ENCODE data around the gene KIN. TPM values are rescaled to one million over a fixed set of nuclear protein-coding genes. Genes with fewer than 3 reads are reported as not detected.
"Not testable (repeated sequence)": the region's sequence is repeated elsewhere in the genome, so short reads cannot be mapped to it uniquely, and the experiment has no call there.

KIN gene
- total RNA-seq, 1 experiment from 2014 or later = 13.0 TPM

GRCh38 chr10:7720478-7720877, 67.3 kb downstream of the KIN start:
- no peak for DNase-seq (ENCODE audit: unreplicated experiment)
- no TSS peak for BruUV-seq (replicated peaks)
- peaks cover 11% of the 10 kb centered on the region for H3K27me3 Mint-ChIP-seq (ENCODE audit: insufficient read depth, unreplicated experiment)
- H3K9me3 Mint-ChIP-seq (ENCODE audit: unreplicated experiment) = no peaks in the 10 kb centered on the region
- ChIA-PET POLR2A (no interaction called here), CTCF (interaction anchor here (0.7 kb wide), 1 partner anchor 148 kb away, joined by 3 read pairs; no protein-coding TSS in a partner anchor)
- H3K4me1 Mint-ChIP-seq (ENCODE audit: insufficient read depth, unreplicated experiment) = no peaks in the 10 kb centered on the region
- no peak overlapping the region for H3K4me3 Mint-ChIP-seq (ENCODE audit: unreplicated experiment)
- H3K36me3 Mint-ChIP-seq (ENCODE audit: insufficient read depth, unreplicated experiment) = no peaks in the 10 kb centered on the region
- H3K27ac Mint-ChIP-seq (ENCODE audit: low read depth, unreplicated experiment) = no peak overlapping the region
- intact Hi-C loops (cut with micrococcal nuclease) = no loop called here
- TF ChIP-seq, protein P1, sequence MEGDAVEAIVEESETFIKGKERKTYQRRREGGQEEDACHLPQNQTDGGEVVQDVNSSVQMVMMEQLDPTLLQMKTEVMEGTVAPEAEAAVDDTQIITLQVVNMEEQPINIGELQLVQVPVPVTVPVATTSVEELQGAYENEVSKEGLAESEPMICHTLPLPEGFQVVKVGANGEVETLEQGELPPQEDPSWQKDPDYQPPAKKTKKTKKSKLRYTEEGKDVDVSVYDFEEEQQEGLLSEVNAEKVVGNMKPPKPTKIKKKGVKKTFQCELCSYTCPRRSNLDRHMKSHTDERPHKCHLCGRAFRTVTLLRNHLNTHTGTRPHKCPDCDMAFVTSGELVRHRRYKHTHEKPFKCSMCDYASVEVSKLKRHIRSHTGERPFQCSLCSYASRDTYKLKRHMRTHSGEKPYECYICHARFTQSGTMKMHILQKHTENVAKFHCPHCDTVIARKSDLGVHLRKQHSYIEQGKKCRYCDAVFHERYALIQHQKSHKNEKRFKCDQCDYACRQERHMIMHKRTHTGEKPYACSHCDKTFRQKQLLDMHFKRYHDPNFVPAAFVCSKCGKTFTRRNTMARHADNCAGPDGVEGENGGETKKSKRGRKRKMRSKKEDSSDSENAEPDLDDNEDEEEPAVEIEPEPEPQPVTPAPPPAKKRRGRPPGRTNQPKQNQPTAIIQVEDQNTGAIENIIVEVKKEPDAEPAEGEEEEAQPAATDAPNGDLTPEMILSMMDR (IDR thresholded peaks at IDR 0.05; ENCODE audit: unreplicated experiment) = no peak

DNA sequence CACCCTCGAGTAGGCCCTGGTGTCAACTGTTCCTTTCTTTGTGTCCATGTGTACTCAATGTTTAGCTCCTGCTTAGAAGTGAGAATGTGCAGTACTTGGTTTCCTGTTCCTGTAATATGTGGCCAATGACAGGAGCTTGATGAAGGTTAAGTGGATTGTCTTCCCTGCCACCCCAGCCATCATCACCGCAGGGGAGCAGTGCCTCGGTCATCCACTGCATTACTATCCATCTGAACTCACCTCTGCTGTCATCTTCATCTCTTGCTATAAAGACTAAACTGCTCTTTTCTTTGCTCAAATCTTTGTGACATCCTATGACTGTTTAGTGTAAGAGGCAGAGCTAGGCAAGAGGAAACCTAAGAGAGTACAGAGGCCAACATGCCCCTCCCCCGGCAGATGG, 69.1 kb downstream of the KIN start:
- POLR2A ChIA-PET = interaction anchor here (0.8 to 1.2 kb wide), 2 partner anchors 10 to 69 kb away, joined by 3 to 5 read pairs; partner anchors contain the start of genes ATP5F1C and KIN
- H3K4me3 Mint-ChIP-seq (ENCODE audit: unreplicated experiment) = no peak overlapping the region
- TF ChIP-seq, protein P1 (IDR thresholded peaks at IDR 0.05; ENCODE audit: unreplicated experiment) = no peak
- peaks cover 11% of the 10 kb centered on the region for H3K27me3 Mint-ChIP-seq (ENCODE audit: insufficient read depth, unreplicated experiment)
- H3K36me3 Mint-ChIP-seq (ENCODE audit: insufficient read depth, unreplicated experiment) = no peaks in the 10 kb centered on the region
- H3K27ac Mint-ChIP-seq (ENCODE audit: low read depth, unreplicated experiment) = no peak overlapping the region
- CTCF ChIA-PET = interaction anchor here (0.7 kb wide), 1 partner anchor 1072 kb away, joined by 3 read pairs; no protein-coding TSS in a partner anchor
- BruUV-seq (replicated peaks) = no TSS peak
- H3K4me1 Mint-ChIP-seq (ENCODE audit: insufficient read depth, unreplicated experiment) = peaks cover 8% of the 10 kb centered on the region
- intact Hi-C loops (cut with micrococcal nuclease) = no loop called here
- no peaks in the 10 kb centered on the region for H3K9me3 Mint-ChIP-seq (ENCODE audit: unreplicated experiment)
- DNase-seq (ENCODE audit: unreplicated experiment) = no peak

DNA sequence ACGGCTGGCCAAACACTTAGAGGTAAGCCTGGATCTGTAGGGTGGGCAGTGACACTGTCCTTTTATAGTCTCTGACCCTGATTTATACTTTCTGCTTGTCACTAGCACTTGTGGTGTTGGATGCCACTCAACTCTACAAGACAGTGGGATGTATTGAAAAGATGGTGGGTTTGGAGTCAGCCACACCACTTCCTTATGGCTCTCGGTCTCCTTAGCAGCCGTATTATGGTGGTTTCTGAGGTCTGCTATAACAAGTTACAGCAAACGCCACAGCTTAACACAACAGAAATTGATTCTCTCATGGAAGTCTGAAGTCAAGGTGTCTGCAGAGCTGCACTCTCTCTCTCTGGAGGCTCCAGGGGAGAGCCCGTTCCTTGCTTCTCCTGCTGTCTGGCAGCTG, 70.0 kb downstream of the KIN start:
- Mint-ChIP-seq H3K4me3 (ENCODE audit: unreplicated experiment) (no peak overlapping the region), H3K27ac (ENCODE audit: low read depth, unreplicated experiment) (no peak overlapping the region), H3K9me3 (ENCODE audit: unreplicated experiment) (no peaks in the 10 kb centered on the region), H3K4me1 (ENCODE audit: insufficient read depth, unreplicated experiment) (peaks cover 8% of the 10 kb centered on the region), H3K36me3 (ENCODE audit: insufficient read depth, unreplicated experiment) (no peaks in the 10 kb centered on the region), H3K27me3 (ENCODE audit: insufficient read depth, unreplicated experiment) (peaks cover 11% of the 10 kb centered on the region)
- DNase-seq (ENCODE audit: unreplicated experiment) = no peak
- CTCF ChIA-PET = interaction anchor here (0.6 kb wide), 2 partner anchors 24 to 797 kb away, joined by 3 to 6 read pairs; no protein-coding TSS in a partner anchor
- no TSS peak for BruUV-seq (replicated peaks)
- POLR2A ChIA-PET = interaction anchor here (0.6 kb wide), 1 partner anchor 1270 kb away, joined by 3 read pairs; no protein-coding TSS in a partner anchor
- TF ChIP-seq, protein P1 (IDR thresholded peaks at IDR 0.05; ENCODE audit: unreplicated experiment) = no peak
- intact Hi-C loops (cut with micrococcal nuclease) = no loop called here

DNA sequence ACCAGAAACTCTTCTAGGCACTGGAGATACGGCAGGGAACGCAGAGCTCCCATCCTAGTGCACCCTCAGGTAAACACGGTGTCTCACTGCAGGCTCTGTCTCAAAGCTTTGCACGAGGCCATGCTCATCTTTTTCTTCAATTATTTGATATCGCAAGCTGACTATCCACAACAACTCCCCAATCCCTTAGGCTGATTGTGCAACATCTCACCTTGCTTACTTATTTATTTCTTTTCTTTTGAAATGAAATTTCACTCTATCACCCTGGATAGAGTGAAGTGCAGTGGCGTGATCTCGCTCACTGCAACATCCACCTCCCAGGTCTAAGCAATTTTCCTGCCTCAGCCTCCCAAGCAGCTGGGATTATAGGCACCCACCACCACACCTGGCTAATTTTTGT, 72.3 kb downstream of the KIN start:
- BruUV-seq (replicated peaks) = no TSS peak
- CTCF ChIA-PET = no interaction called here
- POLR2A ChIA-PET = interaction anchor here (1.1 kb wide), 1 partner anchor 8 kb away, joined by 3 read pairs; no protein-coding TSS in a partner anchor
- TF ChIP-seq, protein P1 (IDR thresholded peaks at IDR 0.05; ENCODE audit: unreplicated experiment) = no peak
- no peak overlapping the region for H3K27ac Mint-ChIP-seq (ENCODE audit: low read depth, unreplicated experiment)
- no peak overlapping the region for H3K4me3 Mint-ChIP-seq (ENCODE audit: unreplicated experiment)
- intact Hi-C loops (cut with micrococcal nuclease) = no loop called here
- no peak for DNase-seq (ENCODE audit: unreplicated experiment)
- no peaks in the 10 kb centered on the region for H3K9me3 Mint-ChIP-seq (ENCODE audit: unreplicated experiment)
- H3K4me1 Mint-ChIP-seq (ENCODE audit: insufficient read depth, unreplicated experiment) = peaks cover 8% of the 10 kb centered on the region
- peaks cover 11% of the 10 kb centered on the region for H3K27me3 Mint-ChIP-seq (ENCODE audit: insufficient read depth, unreplicated experiment)
- no peaks in the 10 kb centered on the region for H3K36me3 Mint-ChIP-seq (ENCODE audit: insufficient read depth, unreplicated experiment)

DNA sequence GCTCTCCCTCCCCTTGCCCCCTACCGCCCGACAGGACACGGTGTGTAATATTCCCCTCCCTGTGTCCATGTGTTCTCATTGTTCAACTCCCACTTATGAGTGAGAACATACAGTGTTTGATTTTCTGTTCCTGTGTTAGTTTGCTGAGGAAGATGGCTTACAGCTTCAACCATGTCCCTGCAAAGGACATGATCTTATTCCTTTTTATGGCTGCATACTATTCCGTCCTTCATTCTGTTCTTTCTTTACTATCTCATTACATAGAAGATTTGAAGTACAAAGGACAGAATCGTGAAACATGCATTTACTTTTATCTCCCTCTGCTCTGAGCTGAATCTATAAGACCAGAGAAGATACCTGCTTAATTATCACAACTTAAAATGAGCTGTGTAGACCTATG, 76.7 kb downstream of the KIN start:
- H3K27ac Mint-ChIP-seq (ENCODE audit: low read depth, unreplicated experiment); H3K36me3 Mint-ChIP-seq (ENCODE audit: insufficient read depth, unreplicated experiment); H3K4me3 Mint-ChIP-seq (ENCODE audit: unreplicated experiment); H3K9me3 Mint-ChIP-seq (ENCODE audit: unreplicated experiment); H3K4me1 Mint-ChIP-seq (ENCODE audit: insufficient read depth, unreplicated experiment); DNase-seq (ENCODE audit: unreplicated experiment); POLR2A ChIA-PET; BruUV-seq (replicated peaks); intact Hi-C loops (cut with micrococcal nuclease): not testable (repeated sequence)
- H3K27me3 Mint-ChIP-seq (ENCODE audit: insufficient read depth, unreplicated experiment) = peaks cover 11% of the 10 kb centered on the region
- CTCF ChIA-PET = interaction anchor here (0.6 to 1.5 kb wide), 2 partner anchors 186 to 1406 kb away, joined by 3 read pairs; no protein-coding TSS in a partner anchor

Measured in MCF 10A (cell line).